HG02885 (cell line): ENCODE data around the gene FAM181A.

Source experiments
- ATAC-seq: cut with Tn5 transposase; IDR thresholded peaks from one replicate; pipeline ENCODE4 v1.9.1; 2021; ENCODE audit warnings: mild to moderate bottlenecking; ENCODE audit not compliant: unreplicated experiment, poor library complexity

Gene FAM181A

DNA sequence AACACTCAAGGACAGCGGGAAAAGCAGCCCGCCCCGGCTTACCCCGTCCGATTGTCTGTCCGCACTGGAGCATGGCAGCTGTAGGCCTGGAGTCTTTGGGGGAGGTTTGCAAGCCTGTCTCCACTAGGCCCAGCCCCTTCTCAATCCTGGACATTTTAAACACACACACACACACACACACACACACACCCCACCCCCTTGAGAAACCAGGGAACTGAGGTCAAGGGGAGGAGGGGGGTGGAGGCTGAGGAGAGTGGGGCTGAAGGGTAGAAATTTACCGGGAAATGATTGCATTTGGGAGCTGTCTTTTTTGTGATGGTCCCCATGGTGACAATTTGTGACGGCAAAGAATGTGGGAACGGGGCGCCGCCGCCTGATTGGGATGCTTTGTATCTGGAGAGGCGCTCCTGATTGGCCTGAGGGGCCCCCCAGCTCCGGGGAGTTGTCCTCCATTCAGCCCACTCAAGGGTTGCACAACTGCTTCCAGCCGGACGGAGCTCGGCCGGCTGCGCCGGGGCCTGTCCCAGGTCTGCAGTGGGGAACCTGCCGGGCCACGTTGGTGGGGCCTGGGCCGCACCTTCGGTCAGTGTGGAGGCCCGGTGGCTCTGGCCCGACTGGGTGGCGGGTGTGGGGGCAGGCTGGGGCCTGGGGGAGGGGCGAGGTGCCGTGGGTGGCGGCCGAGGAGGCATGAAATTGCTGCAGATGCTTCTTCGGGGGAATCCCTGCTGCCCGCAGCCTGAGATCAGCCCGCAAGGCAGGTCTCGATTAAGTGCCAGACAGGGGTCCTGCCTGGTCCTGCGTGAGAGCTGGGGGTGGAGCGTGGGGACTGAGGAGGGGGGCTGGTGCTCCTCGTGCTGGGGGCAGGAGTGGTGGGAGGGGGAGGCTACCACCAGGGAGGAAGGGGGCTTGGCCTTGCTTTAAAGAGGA, at the start of gene FAM181A:
Gene FAM181A, plus strand, starts transcription at position 472 of the 927 bp plus-strand sequence. CDS start 942 bp downstream, outside the sequence.
- no peak for ATAC-seq

DNA sequence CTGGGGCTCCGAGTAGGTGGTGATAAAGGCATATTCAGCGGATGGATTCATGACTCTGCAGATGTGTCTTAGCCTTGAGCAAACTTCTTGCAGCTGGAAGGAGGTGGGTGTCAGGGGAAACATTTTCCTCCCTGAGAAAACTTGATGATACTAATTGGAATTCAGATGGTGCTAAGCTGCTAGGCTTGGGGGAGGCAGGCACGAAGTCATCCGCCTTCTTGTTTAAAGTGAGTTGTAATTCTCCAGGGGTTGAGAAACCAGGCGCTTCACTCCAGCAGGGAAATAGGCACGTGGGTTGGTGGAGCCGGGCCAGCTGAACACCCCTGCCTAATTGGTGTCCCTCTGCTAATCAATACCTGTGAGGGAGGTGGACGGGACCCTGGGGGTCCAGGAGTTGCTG, 48.9 kb upstream of the FAM181A start:
- ATAC-seq: no peak

DNA sequence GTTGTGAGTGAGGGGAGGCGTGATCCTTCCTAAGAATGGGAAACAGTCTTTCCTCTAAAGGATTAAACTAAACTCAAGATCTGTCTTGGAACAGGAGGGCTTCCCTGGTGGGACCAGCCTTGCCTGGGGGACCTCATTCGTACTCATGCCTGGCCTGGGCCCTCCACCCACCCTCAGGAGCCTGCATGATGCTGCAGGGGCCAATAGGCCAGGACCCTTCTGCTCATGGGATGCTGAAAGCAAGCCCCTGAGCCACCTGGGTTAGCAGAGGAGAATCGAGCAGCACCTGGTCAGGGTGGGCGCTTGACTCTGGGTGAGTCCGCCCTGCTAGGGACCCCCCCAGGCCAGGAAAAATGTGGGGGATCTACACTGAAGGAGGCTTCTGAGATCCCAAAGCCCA, 48.3 kb upstream of the FAM181A start:
- ATAC-seq: no peak

DNA sequence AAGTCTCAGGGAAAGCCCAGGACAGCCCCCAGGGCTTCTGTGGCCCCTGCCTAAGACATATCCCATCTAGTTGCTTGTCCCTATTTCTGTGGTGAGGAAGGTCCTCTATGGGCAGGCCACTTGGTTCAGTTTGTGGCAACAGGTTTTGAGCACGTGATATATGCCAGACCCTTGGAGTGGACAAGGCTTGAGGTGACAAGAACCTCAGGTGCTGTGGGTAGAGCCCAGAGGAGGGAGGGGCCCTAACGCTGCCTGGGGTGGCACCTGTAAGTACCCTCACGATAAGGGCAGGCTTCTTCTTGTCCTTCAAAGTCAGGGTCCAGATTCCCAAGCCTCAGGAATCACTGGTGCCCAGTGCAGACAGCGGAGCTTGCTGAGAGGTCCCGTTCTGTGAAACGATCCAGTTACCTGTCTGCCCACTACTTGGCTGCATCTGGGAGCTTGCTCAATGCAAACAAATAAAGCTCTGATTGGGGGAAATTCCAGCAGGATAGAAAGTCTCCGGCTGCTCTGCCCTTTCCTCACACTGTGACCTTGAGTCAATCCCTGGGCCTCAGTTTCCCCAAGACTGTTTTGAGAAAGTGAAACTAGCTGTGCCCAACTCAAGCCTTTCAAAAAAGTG, 47.7 kb upstream of the FAM181A start:
- ATAC-seq: no peak

DNA sequence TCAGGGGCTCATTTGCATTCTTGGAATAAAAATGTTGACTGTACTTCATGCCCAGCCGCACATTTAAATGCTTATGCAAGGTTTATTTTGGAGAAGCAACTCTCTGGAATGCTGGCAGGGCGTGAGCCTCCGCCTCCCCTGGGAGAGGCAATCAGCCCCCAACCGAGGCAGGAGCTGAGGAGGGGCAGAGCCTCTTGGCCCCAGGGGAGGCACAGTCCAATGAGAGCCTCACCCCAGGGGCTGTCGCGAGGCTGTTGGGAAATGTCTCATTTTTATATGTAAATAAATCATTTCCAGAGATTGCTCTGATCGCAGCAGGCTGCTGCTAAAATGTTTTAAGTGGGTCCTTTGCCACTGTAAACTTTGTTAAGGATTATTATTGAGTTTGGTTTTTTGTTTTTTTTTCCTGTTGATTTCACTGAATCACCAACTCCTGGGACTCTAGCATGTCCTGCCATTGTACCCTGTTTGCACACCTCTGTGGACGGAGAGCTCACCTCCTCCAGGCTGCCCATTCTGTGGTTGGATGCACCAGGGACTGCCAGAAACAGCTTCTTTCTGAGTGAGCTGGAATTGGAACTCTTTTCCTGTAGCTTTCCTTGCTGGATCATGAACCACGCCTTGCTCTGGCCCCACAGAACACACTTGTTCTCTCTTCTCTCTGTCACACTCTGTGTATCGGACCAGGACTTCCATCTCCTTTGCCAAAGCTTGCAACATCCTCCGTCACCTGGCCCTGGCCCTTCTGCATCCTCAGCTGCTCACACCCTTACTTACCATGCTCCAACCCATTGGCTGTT, 46.9 kb upstream of the FAM181A start:
- ATAC-seq: no peak

DNA sequence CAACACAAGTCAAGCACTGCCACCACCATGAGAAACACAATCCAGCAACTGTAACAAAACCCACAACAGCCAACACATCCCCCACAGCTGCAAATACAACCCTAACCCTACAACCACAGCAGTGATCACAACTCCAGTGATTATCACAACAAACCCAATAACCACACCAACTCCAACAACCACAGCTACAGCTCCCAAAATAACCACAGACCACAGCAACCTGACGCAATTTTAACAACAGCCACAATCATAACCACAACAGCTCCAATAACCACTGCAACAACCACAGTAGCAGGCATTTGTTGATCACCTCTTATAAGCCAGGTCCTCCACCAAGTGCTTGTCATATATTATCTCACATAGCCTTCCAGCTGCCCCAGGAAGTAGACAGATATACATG, 42.2 kb upstream of the FAM181A start:
- ATAC-seq: no peak

DNA sequence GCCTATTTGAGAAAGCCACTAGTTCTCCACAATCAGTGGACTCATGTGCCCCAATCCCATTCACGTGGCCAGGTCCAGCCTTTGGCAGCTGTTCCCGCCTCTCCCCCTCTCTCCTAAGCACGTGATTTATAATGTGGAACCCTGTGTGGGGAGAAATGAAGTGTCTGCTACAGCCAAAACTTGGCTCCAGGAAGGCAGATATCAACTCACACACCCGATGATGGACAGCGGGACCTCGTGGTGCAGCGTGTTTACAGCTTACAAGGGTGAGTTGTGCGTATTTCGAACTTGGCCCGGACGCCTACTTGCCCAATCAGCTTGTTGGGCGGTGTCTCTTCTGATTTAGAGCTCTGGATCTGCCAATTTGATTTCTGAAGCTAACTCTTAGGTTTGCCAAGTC, 38.1 kb upstream of the FAM181A start:
- no peak for ATAC-seq

DNA sequence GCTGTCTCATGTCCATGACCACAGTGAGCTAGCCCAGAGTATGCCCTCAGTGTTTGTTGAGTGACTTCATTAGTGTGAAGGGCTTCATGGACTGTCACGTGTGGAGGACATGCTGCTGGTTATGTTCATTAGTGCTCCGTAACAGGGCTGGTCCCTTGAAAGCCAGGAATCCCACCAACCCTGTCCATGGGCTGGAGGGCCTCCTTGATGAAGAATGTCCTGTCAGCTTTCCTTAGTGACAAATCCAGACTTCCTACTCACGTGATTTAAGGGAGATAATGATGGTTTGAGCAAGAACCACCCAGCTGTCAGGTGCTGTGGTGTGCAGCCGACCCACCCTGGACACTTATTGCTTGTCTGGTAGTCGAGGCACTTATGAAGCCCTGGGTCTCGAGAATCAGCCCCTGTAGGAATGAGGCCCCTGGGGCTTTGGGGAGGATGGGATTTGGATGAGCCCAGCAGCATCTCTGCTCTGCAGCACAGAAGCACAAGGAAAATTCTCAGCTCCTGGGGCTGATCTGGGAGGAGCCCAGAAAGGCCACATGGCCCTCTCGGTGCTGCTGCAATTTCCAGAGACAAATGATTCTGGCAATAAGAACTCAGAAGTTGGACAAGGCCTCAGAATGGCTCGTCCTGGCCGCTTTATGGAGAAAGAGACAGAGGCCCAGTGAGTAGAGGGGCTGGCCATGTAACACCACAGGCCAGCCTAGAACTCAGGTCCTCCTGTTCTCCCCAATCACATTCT, 37.2 kb upstream of the FAM181A start:
- no peak for ATAC-seq

DNA sequence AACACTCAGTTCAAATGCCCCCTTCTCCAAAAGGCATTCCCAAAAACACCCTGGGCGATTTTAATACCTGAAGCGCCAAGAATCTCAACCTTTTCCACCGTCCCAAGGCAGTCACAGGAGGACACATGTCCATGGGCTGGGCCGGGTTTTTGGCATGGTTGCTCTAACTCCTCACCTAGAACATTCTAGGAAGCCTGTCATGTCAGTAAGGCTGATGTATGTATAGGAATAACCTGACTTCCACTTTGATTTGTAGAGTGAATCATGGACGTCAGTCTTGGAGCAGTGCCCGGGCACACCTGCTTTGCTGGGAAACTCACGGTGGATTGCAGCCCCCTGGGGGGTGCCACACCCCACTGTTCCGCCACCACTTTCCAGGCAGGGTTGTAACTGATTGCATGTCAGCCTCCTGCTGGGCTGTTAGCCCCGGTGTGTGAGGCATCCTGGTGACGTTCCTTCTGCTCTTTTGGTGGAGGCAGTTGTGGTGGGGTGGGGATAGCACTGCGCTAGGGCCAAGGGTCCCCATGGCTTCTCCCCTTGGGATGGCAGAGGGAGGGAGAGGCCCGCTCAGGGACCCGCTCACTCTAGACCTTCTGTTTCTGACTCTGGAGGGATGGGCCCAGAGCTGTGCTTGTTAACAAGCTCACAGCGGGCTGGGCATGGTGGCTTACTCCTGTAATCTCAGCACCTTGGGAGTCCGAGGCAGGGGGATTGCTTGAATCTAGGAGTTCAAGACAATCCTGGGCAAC, 35.2 kb upstream of the FAM181A start:
- no peak for ATAC-seq

DNA sequence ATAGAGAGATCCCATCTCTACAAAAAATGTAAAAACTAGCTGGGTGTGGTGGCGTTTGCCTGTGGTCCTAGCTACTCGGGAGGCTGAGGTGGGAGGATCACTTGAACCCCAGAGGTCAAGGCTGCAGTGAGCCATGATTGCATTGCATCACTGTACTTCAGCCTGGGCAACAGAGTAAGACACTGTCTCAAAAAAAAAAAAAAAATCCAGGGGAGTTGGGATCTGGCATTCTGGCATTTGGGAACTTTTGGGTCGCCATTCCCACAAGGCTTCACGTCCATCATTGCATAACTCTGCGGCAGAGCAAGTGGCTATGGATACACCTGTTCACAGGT, 34.7 kb upstream of the FAM181A start:
- no peak for ATAC-seq

DNA sequence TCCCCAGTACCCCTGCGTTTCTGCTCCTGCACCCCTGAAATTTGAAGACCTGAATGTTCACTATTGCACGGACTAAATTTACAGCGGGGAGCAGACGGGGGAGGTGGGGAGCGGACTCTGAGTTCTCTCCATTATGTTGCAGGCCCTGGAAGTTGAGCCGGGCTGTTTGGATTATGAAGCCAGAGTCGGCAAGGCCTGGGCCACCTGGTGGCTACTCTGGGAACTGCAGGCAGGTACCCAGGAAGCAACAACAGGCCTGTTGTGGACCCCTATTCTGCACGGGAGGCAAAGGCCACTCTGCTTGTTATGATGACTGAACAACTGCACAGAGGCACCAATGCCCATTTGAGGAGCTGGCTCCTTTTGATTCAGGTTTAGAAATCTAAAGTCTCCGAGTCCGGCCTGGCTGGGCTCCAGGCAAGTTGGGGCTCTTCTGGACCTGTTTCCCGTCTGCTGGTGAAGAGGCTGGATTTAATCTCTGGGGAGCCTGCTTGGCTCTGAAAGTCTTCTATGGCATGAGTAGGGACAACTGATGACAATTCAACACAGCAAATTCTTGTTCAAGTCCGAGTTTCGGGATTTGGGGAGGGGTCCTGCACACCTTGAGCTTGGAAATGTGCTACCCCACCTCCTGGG, 34.1 kb upstream of the FAM181A start:
- ATAC-seq: peak; percentile 44

DNA sequence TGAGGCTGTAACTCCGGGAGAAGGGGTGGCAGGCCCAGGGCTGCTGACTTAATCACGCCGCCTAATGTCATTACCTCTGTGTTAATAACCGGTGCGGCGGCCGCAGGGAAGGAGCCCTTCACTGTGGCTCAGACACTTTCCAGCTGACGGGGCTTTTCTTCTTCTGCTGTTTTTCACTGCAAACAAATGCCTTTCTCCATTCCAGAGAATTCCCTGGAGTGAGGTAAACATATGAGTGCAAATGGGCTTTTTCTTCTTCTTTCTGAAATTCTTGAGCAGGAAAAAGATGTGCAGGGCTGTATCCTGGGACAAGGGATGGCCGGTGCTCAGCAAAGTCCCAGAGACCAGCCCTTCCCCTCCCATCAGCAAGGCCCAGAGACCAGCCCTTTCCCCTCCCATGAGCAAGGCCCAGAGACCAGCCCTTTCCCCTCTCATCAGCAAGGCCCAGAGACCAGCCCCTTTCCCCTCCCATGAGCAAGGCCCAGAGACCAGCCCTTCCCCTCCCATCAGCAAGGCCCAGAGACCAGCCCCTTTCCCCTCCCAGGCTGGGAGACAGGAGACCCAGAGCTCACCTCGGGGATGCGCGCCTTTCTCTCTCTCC, 33.4 kb upstream of the FAM181A start:
- no peak for ATAC-seq

DNA sequence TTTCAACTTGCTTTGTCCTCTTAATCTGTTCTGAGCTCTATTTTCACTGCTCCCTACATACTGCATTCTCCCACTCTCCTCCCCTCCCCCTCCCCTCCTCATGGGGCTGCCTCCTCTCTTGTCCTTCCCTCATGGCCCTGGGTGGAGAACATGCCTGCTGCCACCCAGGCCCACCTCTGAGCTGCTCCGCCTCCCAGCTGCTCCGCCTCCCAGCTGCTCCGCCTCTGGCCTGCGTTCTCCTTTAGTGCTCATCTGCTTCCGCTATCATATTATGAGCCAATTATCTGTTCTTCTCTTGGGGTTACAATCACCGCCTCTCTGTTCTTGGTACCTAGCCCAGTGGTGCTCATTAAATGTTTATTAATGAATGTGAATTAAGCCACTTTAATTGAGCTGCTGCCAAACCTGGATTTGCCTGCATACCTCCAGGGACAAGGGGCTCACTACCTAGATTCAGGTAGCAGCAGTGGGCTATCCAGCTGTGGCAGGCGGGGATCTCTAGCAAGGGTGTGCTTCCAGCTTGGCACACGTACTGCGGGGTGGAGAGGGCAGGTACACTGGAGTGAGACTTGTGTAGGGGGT, 32.0 kb upstream of the FAM181A start:
- ATAC-seq: no peak

DNA sequence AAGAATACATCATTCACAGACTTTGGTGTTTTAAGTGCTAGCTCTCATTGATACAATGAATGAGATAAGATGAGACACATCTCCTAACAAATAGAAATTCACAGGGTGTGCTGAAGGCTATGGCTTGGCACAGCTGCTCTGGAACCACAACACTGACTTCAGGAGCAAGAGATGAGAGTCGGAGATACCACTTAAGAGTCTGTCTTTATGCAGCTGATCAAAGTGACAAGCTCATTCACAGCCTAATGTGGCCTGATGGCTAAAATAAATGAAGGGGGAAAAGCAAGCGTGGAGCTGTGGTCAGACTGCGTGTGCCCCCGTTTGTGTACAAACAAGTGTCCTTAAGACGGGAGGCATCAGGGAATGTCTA, 29.7 kb upstream of the FAM181A start:
- ATAC-seq: no peak

DNA sequence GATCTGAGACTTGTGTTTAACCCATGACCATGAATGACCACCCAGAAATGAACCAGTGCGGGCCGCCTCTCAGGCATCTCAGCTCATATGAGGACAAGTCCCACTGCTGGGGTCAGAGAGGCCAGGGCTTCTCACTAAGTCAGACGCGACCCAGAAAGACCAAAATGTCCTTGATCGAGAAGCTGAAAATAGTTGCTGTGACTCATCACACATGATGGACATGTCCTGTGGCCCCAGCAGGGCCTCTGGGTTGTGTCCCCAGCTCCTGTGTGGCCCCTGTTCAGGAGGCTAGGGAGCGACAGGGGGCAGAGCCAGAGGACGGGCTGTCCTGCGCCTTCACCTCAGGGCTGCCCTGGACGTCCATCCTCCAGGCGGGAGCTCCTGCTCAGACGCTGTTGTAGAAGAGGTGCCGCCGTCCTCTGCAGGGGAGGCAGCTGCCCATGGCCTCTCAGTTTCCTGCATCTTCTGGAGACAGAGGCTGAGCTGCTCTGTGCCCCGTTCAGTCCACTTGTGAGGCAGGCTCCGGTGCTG, 29.0 kb upstream of the FAM181A start:
- ATAC-seq: no peak

DNA sequence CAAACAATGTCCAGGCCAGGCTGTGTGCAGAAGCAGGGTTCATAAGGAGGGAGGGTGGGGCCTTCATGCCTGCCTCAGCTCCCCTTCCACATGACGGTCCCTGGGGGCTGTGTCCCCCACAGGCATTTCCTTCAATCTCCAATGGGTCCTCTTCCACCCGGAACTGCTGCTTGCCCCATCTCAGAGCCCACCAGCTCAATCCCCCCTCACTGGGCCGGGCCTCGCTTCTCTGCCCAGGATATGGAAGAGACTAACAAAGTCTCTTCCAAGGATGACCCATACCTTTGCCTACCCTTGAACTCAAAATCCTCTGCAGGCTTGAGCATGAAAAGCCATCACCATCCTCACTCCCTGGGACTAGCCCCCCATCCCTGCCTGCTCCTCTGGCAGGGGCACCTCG, 28.4 kb upstream of the FAM181A start:
- ATAC-seq: no peak

DNA sequence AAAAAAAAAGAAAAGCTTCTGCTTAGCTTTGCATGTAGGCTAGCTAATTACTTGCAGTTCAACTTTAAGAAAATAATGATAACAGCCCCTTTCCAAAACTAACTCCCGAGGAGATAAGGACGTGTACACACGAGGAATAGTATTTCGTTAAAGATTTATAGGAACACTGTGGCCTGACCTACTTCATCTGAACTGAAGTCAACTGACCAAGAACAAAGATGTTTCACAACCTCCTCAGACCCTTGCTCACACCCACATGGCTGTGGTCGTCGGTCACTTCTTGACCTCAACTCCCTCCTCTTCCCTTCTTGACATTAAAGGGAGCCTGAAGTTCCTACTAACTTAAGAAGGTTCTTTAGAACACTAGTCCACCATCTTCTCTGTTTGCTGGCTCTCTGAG, 25.3 kb upstream of the FAM181A start:
- ATAC-seq: no peak

DNA sequence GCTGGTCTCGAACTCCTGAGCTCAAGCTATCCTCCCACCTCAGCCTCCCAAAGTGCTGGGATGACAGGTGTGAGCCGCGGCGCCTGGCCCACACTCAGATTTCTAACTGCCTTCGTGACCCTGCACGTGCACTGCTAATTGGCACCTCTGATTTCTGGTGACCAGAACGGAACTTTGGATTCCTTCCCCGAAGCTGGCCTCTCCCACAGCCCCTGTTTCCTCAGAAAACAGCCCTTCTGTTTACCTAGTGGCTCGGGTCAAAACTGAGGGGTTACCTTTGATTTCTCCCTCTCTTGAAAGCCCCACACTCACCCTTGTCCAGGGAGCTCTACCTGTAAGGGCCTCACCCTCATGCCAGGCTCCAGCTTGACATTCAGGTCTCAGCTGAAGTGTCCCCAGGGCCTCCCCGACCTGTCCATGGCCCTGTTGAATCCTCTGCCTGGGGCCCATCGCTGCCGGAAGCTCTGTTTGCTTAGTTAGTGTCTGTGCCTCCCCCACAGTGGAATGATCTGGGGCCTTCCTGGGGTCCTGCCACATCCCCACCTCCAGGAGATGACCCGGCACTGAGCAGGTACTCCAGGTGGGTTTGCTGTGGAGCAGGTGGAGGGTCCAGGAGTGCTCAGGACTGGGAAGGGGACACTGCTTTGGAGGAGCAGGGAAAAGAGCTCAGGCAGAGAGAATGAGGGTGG, 24.4 kb upstream of the FAM181A start:
- no peak for ATAC-seq
